Activated B cell treated with CpG ODN at 0.5 μM for 24 hours (primary cell): Measurements from ENCODE around the gene PARP9. TPM values are rescaled to one million over a fixed set of nuclear protein-coding genes. Genes with fewer than 3 reads are reported as not detected.

ENCODE experiments used
- ATAC-seq: fragments of 200-7000 bp; cut with Tn5 transposase; one replicate; pipeline ENCODE4 v1.10.0; 2021; ENCODE audit warnings: low read depth, mild to moderate bottlenecking, moderate library complexity
- CTCF ChIA-PET: fragments of 350-600 bp; sonication (Branson Sonifier 250); formaldehyde crosslinking; loops from one replicate; lab custom pipeline; 2021; ENCODE audit warnings: antibody characterized with exemption; lab: Charles Lee
- POLR2A ChIA-PET: fragments of 350-600 bp; sonication (Branson Sonifier 250); formaldehyde crosslinking; loops from one replicate; lab custom pipeline; 2021; ENCODE audit warnings: antibody characterized with exemption; lab: Charles Lee
- DNase-seq: peaks from one replicate; pipeline ENCODE4 v3.0.0; 2022
- H3K27ac Mint-ChIP-seq: one replicate; pipeline ENCODE4 v1.8.0; 2020; ENCODE audit warnings: mixed read lengths
- H3K27me3 Mint-ChIP-seq: one replicate; pipeline ENCODE4 v1.8.0; 2021; ENCODE audit warnings: mixed read lengths
- H3K36me3 Mint-ChIP-seq: one replicate; pipeline ENCODE4 v1.8.0; 2021; ENCODE audit warnings: low read depth, mixed read lengths
- H3K4me1 Mint-ChIP-seq: one replicate; pipeline ENCODE4 v1.8.0; 2021; ENCODE audit warnings: mixed read lengths
- H3K4me3 Mint-ChIP-seq: one replicate; pipeline ENCODE4 v1.8.0; 2020; ENCODE audit warnings: mild to moderate bottlenecking, mixed read lengths
- H3K9me3 Mint-ChIP-seq: one replicate; pipeline ENCODE4 v1.8.0; 2020; ENCODE audit warnings: mixed read lengths
- intact Hi-C: fragments of 100-400 bp; cut with micrococcal nuclease; formaldehyde crosslinking; loops from one replicate; pipeline ENCODE4 v1.15.1; 2024
- total RNA-seq: library from RNA; stranded (reverse); gene quantifications from 2 replicates; pipeline ENCODE4 v1.2.3, GENCODE V29; 2022
- TF ChIP-seq, protein P1 (sequence below): fragments of 200-600 bp; IDR thresholded peaks from one replicate; pipeline ENCODE4 v1.8.0; 2022; ENCODE audit warnings: antibody characterized with exemption, mild to moderate bottlenecking

Gene PARP9
- total RNA-seq, 1 donor from 2014 or later = 50.8 TPM

DNA sequence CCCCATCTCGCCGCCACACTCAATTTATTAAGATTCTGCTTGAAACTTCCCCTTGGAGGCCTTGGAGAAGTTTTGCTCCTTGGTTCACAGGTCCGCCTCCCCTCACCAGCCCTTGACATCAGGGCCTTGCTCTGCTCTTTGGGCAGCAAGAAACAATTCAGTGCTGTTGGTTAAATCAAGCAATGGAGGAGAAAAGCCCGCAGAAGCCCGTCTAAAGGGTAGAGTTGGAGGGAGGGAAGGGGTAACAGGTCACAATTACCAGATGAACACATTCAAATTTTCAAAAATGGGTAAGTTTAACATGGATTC, 429 bp downstream of the PARP9 start:
- no peak for DNase-seq

DNA sequence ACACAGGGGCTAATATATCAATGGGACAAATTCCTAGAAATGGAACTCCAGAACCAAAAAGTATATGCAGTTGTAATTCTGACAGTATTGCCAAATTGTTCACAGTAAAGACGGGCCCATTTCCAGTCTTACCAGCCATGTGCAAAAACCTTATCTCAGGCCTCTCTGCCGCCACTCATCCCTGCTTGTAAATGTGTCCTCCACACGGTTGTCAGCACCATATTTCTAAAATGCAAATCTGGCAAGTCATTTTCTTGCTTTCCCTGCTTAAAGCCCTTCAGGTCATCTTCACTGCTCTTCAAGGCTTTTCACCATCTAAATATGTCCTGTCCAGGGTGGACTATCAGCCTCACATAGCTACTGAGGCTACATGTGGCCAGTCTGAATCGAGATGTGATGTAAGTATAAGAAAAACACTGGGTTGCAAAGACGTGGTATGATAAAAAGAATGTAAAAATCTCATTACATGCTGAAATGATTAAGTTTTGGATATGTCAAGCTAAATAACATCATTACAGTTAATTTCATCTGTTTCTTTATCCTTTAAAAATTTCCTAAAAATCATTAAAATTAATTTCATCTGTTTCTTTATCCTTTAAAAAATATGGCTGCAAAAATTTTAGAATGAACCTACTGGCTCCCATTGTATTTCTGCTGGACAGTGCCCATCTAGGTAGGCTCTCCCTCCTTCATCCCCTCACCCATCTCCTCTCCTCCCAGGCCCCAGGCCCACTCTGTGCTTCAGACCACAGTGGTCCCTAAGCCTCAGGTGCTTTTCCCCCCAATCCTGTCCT, 980 bp downstream of the PARP9 start:
- ATAC-seq = no peak
- intact Hi-C loops = loop anchor here (5.0 to 10.0 kb wide), 4 partner anchors 171 to 1016 kb away; partner anchors contain the start of genes POLQ and SEC22A
- Mint-ChIP-seq H3K9me3 (no peaks in the 10 kb centered on the region), H3K4me3 (peak overlapping the region; percentile 93), H3K27me3 (no peaks in the 10 kb centered on the region), H3K36me3 (peaks cover 56% of the 10 kb centered on the region), H3K27ac (peak overlapping the region; percentile 96), H3K4me1 (peaks cover 70% of the 10 kb centered on the region)
- ChIA-PET CTCF (interaction anchor here (2.0 to 6.8 kb wide), 2 partner anchors 58 to 116 kb away, joined by 5 to 46 read pairs; partner anchors contain the start of gene PARP14), POLR2A (interaction anchor here (0.5 to 10.2 kb wide), 5 partner anchors 14 to 118 kb away, joined by 3 to 140 read pairs (median 72); partner anchors contain the start of genes PARP14 and PARP15)
- no peak for DNase-seq
- TF ChIP-seq, protein P1, sequence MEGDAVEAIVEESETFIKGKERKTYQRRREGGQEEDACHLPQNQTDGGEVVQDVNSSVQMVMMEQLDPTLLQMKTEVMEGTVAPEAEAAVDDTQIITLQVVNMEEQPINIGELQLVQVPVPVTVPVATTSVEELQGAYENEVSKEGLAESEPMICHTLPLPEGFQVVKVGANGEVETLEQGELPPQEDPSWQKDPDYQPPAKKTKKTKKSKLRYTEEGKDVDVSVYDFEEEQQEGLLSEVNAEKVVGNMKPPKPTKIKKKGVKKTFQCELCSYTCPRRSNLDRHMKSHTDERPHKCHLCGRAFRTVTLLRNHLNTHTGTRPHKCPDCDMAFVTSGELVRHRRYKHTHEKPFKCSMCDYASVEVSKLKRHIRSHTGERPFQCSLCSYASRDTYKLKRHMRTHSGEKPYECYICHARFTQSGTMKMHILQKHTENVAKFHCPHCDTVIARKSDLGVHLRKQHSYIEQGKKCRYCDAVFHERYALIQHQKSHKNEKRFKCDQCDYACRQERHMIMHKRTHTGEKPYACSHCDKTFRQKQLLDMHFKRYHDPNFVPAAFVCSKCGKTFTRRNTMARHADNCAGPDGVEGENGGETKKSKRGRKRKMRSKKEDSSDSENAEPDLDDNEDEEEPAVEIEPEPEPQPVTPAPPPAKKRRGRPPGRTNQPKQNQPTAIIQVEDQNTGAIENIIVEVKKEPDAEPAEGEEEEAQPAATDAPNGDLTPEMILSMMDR = no peak

More for the DNA sequence above, 429 bp downstream of the PARP9 start:
- no peaks in the 10 kb centered on the region for H3K9me3 Mint-ChIP-seq
- intact Hi-C loops = loop anchor here (1.0 to 10.0 kb wide), 10 partner anchors 13 to 1016 kb away; partner anchors contain the start of genes POLQ, SEC22A and SLC49A4
- peaks cover 76% of the 10 kb centered on the region for H3K4me1 Mint-ChIP-seq
- ChIA-PET POLR2A (interaction anchor here (0.5 to 10.2 kb wide), 11 partner anchors 13 to 147 kb away, joined by 3 to 140 read pairs (median 9); partner anchors contain the start of genes PARP14, PARP15 and WDR5B), CTCF (interaction anchor here (1.0 to 6.8 kb wide), 3 partner anchors 14 to 116 kb away, joined by 4 to 46 read pairs (median 5); partner anchors contain the start of genes PARP14 and PARP15)
- H3K27ac Mint-ChIP-seq = peak overlapping the region; percentile 96
- H3K4me3 Mint-ChIP-seq = peak overlapping the region; percentile 93
- peak; percentile 3 for ATAC-seq
- H3K36me3 Mint-ChIP-seq = peaks cover 58% of the 10 kb centered on the region
- TF ChIP-seq, protein P1 = no peak
- no peaks in the 10 kb centered on the region for H3K27me3 Mint-ChIP-seq

DNA sequence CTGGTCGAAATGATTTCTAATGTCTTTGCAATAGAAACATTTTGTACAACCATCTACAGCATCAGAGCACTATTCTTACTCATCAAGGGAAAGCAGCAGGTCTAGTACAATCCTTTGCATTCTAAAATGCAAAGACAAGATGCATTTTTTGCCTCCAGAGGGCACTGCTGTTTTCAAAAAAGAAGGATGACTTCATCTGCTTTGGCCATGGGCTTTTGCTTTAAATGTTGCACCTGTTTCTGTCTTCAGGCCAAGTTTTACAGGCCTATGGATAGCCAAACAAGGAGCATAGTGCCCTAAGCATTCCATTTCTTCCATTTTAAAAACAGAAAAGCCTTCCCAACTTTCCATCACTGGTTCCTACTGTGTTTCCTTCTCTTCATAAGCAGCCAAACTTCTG, 3.4 kb downstream of the PARP9 start:
- Mint-ChIP-seq H3K27ac (peak overlapping the region; percentile 72), H3K4me3 (peak overlapping the region; percentile 25), H3K4me1 (peaks cover 47% of the 10 kb centered on the region), H3K36me3 (peaks cover 56% of the 10 kb centered on the region), H3K9me3 (no peaks in the 10 kb centered on the region), H3K27me3 (no peaks in the 10 kb centered on the region)
- ChIA-PET CTCF (interaction anchor here (0.8 to 5.1 kb wide), 8 partner anchors 57 to 156 kb away, joined by 3 to 92 read pairs (median 4); partner anchors contain the start of gene PARP14), POLR2A (interaction anchor here (5.5 to 10.2 kb wide), 3 partner anchors 16 to 120 kb away, joined by 72 to 140 read pairs (median 89); partner anchors contain the start of genes PARP14 and PARP15)
- intact Hi-C loops = loop anchor here (1.0 to 10.0 kb wide), 9 partner anchors 50 to 1013 kb away; partner anchors contain the start of genes POLQ and SEC22A
- DNase-seq (no peak), ATAC-seq (peak; percentile 29)
- TF ChIP-seq, protein P1 = no peak

DNA sequence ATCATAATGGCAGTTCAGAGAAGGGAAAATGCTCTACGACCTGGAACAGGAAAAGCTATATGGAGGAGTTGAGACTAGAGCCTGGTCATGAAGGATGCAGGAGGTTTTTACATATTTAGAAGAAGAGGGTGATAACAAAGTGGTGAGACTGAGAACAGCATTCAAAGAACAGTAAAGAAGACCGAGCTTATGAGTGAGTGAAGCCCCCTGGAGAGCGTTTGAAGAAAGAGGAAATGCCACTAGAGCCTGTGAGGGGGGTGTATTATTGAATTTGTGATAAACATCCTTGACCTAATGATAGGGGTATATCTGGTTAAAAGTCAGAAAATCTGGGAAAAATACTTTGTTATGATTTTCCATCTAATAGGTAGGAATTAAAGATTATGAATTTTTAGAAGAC, 4.2 kb downstream of the PARP9 start:
- POLR2A ChIA-PET = interaction anchor here (1.1 to 10.2 kb wide), 3 partner anchors 17 to 139 kb away, joined by 4 to 140 read pairs (median 14); partner anchors contain the start of genes PARP14 and PARP15
- TF ChIP-seq, protein P1 = no peak
- Mint-ChIP-seq H3K36me3 (peaks cover 61% of the 10 kb centered on the region), H3K9me3 (no peaks in the 10 kb centered on the region), H3K27ac (no peak overlapping the region), H3K4me3 (no peak overlapping the region), H3K27me3 (no peaks in the 10 kb centered on the region), H3K4me1 (peaks cover 39% of the 10 kb centered on the region)
- ATAC-seq = no peak
- CTCF ChIA-PET = interaction anchor here (0.7 to 5.1 kb wide), 8 partner anchors 59 to 469 kb away, joined by 3 to 92 read pairs (median 3); partner anchors contain the start of gene PARP14
- no peak for DNase-seq
- intact Hi-C loops = loop anchor here (1.0 to 10.0 kb wide), 9 partner anchors 50 to 1013 kb away; partner anchors contain the start of genes POLQ and SEC22A
